Neural cell (in vitro differentiated cells): ENCODE results near the gene CDKAL1. TPM values are rescaled to one million over a fixed set of nuclear protein-coding genes. Genes with fewer than 3 reads are reported as not detected.
"Not testable (repeated sequence)": the region's sequence is repeated elsewhere in the genome, so short reads cannot be mapped to it uniquely, and the experiment has no call there.

Experiments used
- H2AFZ ChIP-seq: fragments of 200-600, 300-800 bp; sonication (generic), shearing (Covaris generic); 2 replicates; pipeline ENCODE4 v1.6.0; 2014; ENCODE audit warnings: low read depth, mild to moderate bottlenecking, antibody characterized with exemption, low read length, moderate library complexity
- H3F3A ChIP-seq: fragments of 200-600 bp; shearing (Covaris generic); 2 replicates; pipeline ENCODE4 v1.6.1; 2016; ENCODE audit warnings: mild to moderate bottlenecking, moderate library complexity, mixed read lengths, antibody characterized with exemption, low read length; ENCODE audit not compliant: insufficient read depth, poor library complexity, severe bottlenecking
- H3K27ac ChIP-seq: fragments of 200-600, 300-800 bp; sonication (generic), shearing (Covaris generic); 2 replicates; pipeline ENCODE4 v1.5.1; 2014; ENCODE audit warnings: mild to moderate bottlenecking, low read length, moderate library complexity
- H3K27me3 ChIP-seq: fragments of 300-800, 200-600 bp; sonication (generic), shearing (Covaris generic); 2 replicates; pipeline ENCODE4 v1.6.0; 2014; ENCODE audit warnings: mild to moderate bottlenecking, low read depth, low read length, moderate library complexity; ENCODE audit not compliant: insufficient read depth
- H3K36me3 ChIP-seq: fragments of 300-800, 200-600 bp; sonication (generic), shearing (Covaris generic); 2 replicates; pipeline ENCODE4 v1.5.1; 2014; ENCODE audit warnings: mild to moderate bottlenecking, antibody characterized with exemption, low read length, moderate library complexity; ENCODE audit not compliant: insufficient read depth
- H3K4me2 ChIP-seq: fragments of 300-800, 200-600 bp; sonication (generic), shearing (Covaris generic); 2 replicates; pipeline ENCODE4 v1.6.0; 2014; ENCODE audit warnings: mild to moderate bottlenecking, low read length
- H3K4me3 ChIP-seq: fragments of 300-800, 200-600 bp; sonication (generic), shearing (Covaris generic); 2 replicates; pipeline ENCODE4 v1.5.1; 2014; ENCODE audit warnings: mild to moderate bottlenecking, low read length, moderate library complexity
- H3K79me2 ChIP-seq: fragments of 200-600 bp; shearing (Covaris generic); replicated peaks from 2 replicates; pipeline ENCODE4 v1.6.0; 2014; ENCODE audit warnings: mild to moderate bottlenecking, low read length, moderate library complexity; ENCODE audit not compliant: insufficient read depth
- H3K9ac ChIP-seq: fragments of 300-800, 200-600 bp; sonication (generic), shearing (Covaris generic); 2 replicates; pipeline ENCODE4 v1.6.1; 2016; ENCODE audit warnings: mild to moderate bottlenecking, low read length, mixed read lengths
- H3K9me2 ChIP-seq: fragments of 200-600 bp; shearing (Covaris generic); 2 replicates; pipeline ENCODE4 v1.6.1; 2016; ENCODE audit warnings: mild to moderate bottlenecking, low read length, mixed read lengths; ENCODE audit not compliant: insufficient read depth
- H3K9me3 ChIP-seq: fragments of 200-600, 300-800 bp; sonication (generic), shearing (Covaris generic); 2 replicates; pipeline ENCODE4 v1.6.1; 2016; ENCODE audit warnings: mild to moderate bottlenecking, mixed run types, low read length, moderate library complexity, mixed read lengths
- H4K20me1 ChIP-seq: fragments of 200-600 bp; shearing (Covaris generic); 2 replicates; pipeline ENCODE4 v1.6.1; 2016; ENCODE audit warnings: mild to moderate bottlenecking, mixed run types; ENCODE audit not compliant: insufficient read depth
- CTCF ChIP-seq: fragments of 450-650 bp; IDR thresholded peaks from 2 replicates; pipeline ENCODE4 v1.5.1; 2014; ENCODE audit warnings: antibody characterized with exemption, mild to moderate bottlenecking, moderate library complexity; ENCODE audit not compliant: poor library complexity, severe bottlenecking
- EP300 ChIP-seq: fragments of 450-650 bp; conservative IDR thresholded peaks from 2 replicates; pipeline ENCODE4 v1.6.1; 2014; ENCODE audit warnings: antibody characterized with exemption, mild to moderate bottlenecking, moderate library complexity; ENCODE audit not compliant: poor library complexity, severe bottlenecking
- EZH2 ChIP-seq: fragments of 200-600, 300-800 bp; shearing (Covaris generic), sonication (generic); IDR thresholded peaks from 2 replicates; pipeline ENCODE4 v1.6.1; 2014; ENCODE audit warnings: antibody characterized with exemption, low read length, borderline replicate concordance, mild to moderate bottlenecking; ENCODE audit not compliant: insufficient read depth, poor library complexity, severe bottlenecking
- MXI1 ChIP-seq: fragments of 450-650 bp; conservative IDR thresholded peaks from 2 replicates; pipeline ENCODE4 v1.6.1; 2014; ENCODE audit warnings: antibody characterized with exemption, mild to moderate bottlenecking; ENCODE audit not compliant: poor library complexity, severe bottlenecking
- POLR2AphosphoS5 ChIP-seq: IDR thresholded peaks from 2 replicates; pipeline ENCODE4 v1.6.1; 2012
- RAD21 ChIP-seq: fragments of 450-650 bp; conservative IDR thresholded peaks from 2 replicates; pipeline ENCODE4 v1.6.1; 2014; ENCODE audit warnings: antibody characterized with exemption, mild to moderate bottlenecking, moderate library complexity
- REST ChIP-seq: IDR thresholded peaks from 2 replicates; pipeline ENCODE4 v1.6.1; 2012; ENCODE audit warnings: borderline replicate concordance
- SMC3 ChIP-seq: fragments of 450-650 bp; conservative IDR thresholded peaks from 2 replicates; pipeline ENCODE4 v1.6.1; 2014; ENCODE audit warnings: antibody characterized with exemption, mild to moderate bottlenecking, moderate library complexity; ENCODE audit not compliant: poor library complexity
- TAF1 ChIP-seq: IDR thresholded peaks from 2 replicates; pipeline ENCODE4 v1.6.1; 2012; ENCODE audit warnings: low read depth
- polyA plus RNA-seq: library from polyadenylated mRNA; depleted of rRNA; stranded (reverse); fragments of >200 nt; gene quantifications from 2 replicates; pipeline ENCODE4 v1.2.3, GENCODE V29; 2014

CDKAL1 gene
- polyA plus RNA-seq, 1 donor from 2014 or later, result 10.7 TPM

- no peaks in the 10 kb centered on the region for H3F3A ChIP-seq
- H3K27ac ChIP-seq, result no peak overlapping the region
- H3K9me2 ChIP-seq, result no peaks in the 10 kb centered on the region
Measured at GRCh38 chr6:20644667-20645370, 110.6 kb downstream of the CDKAL1 start.

GRCh38 chr6:20645572-20645971 lies 111.3 kb downstream of the CDKAL1 start:
- H3F3A ChIP-seq, H2AFZ ChIP-seq, H3K4me3 ChIP-seq, H3K4me2 ChIP-seq, H3K27me3 ChIP-seq, H3K9me2 ChIP-seq, H3K9ac ChIP-seq, H3K36me3 ChIP-seq, H4K20me1 ChIP-seq, H3K79me2 ChIP-seq, H3K9me3 ChIP-seq, H3K27ac ChIP-seq: not testable (repeated sequence)

More at GRCh38 chr6:20644667-20645370, 110.6 kb downstream of the CDKAL1 start:
- Histone ChIP-seq H2AFZ (no peak overlapping the region), H3K27me3 (no peaks in the 10 kb centered on the region), H3K36me3 (no peaks in the 10 kb centered on the region), H3K4me3 (no peak overlapping the region), H3K4me2 (no peak overlapping the region), H3K9ac (no peak overlapping the region), H4K20me1 (no peaks in the 10 kb centered on the region), H3K79me2 (no peaks in the 10 kb centered on the region), H3K9me3 (no peaks in the 10 kb centered on the region)
- no peak for TF ChIP-seq POLR2AphosphoS5

- Histone ChIP-seq H2AFZ (no peak overlapping the region), H3F3A (no peaks in the 10 kb centered on the region), H3K9ac (no peak overlapping the region), H3K9me2 (no peaks in the 10 kb centered on the region), H3K36me3 (no peaks in the 10 kb centered on the region), H4K20me1 (no peaks in the 10 kb centered on the region), H3K27ac (no peak overlapping the region), H3K4me2 (no peak overlapping the region), H3K9me3 (no peaks in the 10 kb centered on the region), H3K4me3 (no peak overlapping the region), H3K79me2 (no peaks in the 10 kb centered on the region), H3K27me3 (no peaks in the 10 kb centered on the region)
- no peak for TF ChIP-seq RAD21
- TF ChIP-seq SMC3, result no peak
- no peak for TF ChIP-seq POLR2AphosphoS5
- no peak for TF ChIP-seq REST
- TF ChIP-seq TAF1, result no peak
- no peak for TF ChIP-seq CTCF
- TF ChIP-seq EZH2, result no peak
- TF ChIP-seq MXI1, result no peak
- TF ChIP-seq EP300, result no peak
Measured at GRCh38 chr6:20647585-20647984, 113.3 kb downstream of the CDKAL1 start.

- H3K4me3 ChIP-seq, H3K79me2 ChIP-seq, H4K20me1 ChIP-seq, H3K27ac ChIP-seq, H3K27me3 ChIP-seq, H3F3A ChIP-seq, H3K36me3 ChIP-seq, H3K4me2 ChIP-seq, H3K9me3 ChIP-seq, H2AFZ ChIP-seq, H3K9ac ChIP-seq, H3K9me2 ChIP-seq: not testable (repeated sequence)
Measured at GRCh38 chr6:20649696-20650470, 115.6 kb downstream of the CDKAL1 start.
